OCI-M2 (cell line): Measurements from ENCODE around the gene PLEK.

Experiments
- DNase-seq: peaks from one replicate; lab custom pipeline; 2025; ENCODE audit not compliant: unreplicated experiment; lab: John Stamatoyannopoulos, UW

The PLEK gene

DNA sequence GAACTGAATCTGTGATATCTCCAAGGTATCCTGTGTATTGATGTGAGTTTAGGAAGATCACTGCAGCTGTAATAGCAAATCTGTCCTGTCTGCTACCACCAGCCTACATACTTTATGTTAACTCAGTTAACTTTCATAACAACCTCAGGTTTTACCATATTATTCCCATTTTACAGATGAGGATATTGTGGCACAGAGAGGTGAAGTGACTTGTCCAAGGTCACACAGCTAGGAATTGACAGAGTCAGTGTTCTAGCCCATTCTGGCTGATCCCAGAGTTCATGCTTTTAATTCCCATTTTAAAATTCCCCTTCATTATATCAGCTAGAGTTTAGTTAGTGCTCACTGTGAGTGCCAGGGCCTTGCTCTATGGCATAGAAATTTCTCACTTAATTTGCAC lies 49.4 kb downstream of the PLEK start:
- no peak for DNase-seq

GRCh38 chr2:68414876-68415275 lies 49.8 kb downstream of the PLEK start:
- peak; percentile 75 for DNase-seq

GRCh38 chr2:68415521-68415920 lies 50.4 kb downstream of the PLEK start:
- DNase-seq: no peak

DNA sequence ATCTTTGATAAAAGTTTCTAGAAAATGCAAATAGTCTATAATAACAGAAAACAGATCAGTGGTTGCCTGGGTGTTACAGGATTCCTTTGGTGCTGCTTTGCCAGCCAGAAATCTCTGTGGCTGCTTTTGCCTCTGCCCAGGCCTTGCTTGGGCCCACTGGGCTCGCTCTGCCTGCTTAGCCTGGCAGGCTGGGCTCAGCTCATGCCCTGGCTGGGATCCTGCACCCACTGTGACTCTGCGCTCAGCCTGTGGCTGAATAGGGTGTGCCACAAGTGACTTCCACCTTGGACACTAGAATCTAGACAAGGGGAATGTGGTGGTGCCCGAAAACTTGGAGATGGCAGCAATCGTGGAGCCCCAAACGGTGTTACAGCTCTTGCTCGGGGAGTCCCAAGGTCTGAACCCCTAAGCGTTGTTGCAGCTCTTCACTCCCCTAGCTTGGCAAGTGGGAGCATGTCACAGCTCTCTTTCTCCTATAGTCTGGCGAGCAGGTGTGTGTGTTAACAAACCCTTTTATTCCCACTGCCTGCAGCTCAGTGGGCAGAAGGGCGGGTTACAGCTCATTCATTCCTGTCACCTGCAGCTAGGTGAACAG lies 51.1 kb downstream of the PLEK start:
- DNase-seq: no peak

- DNase-seq: no peak
These were observed 52.8 kb downstream of the PLEK start for GRCh38 chr2:68417926-68418325.

GRCh38 chr2:68418419-68418818 lies 53.3 kb downstream of the PLEK start:
- DNase-seq: no peak

- no peak for DNase-seq
These were observed 53.8 kb downstream of the PLEK start for GRCh38 chr2:68418855-68419254.

GRCh38 chr2:68420254-68420910 lies 55.3 kb downstream of the PLEK start:
- no peak for DNase-seq

GRCh38 chr2:68423966-68424650 lies 59.0 kb downstream of the PLEK start:
- DNase-seq: peak; percentile 37

DNA sequence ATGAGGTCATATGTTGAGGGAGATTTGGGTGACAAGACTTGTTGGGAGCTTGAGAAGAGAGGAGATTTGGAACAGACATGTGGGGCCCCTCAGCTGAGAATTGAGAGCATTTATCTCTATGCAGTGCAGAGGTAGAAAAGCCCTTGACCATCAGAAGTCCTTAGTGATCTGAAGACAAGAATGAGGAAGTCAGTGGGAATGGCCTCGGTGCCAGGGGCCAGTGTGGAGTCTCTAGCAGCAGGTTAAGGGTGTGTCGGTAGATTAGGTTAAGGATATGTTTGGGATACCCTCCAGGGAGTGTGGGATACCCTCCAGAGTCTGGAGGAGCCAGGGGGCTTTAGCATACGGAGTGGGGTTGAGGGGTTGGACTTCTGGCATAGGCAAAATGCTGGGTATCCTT lies 60.4 kb downstream of the PLEK start:
- DNase-seq: no peak

DNA sequence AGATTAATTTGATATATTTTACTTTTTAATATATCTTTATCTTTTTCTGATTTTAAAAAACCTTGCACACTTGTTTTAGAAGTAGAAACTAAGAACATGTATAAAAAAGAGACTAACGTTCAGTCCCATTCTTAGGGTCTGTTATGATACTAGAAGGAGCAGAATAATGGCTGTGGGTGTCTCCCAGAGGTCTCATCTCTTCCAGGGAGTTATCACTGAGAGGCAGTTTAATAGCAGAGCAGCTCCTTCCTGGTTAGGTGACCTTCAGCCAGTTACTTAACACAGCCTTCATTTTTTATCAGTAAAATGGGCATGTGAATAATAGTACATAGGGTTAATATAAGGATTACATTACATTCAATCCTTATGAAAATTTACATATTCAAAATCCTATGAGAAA lies 61.4 kb downstream of the PLEK start:
- DNase-seq: no peak

GRCh38 chr2:68426848-68427579 lies 61.9 kb downstream of the PLEK start:
- DNase-seq: no peak

DNA sequence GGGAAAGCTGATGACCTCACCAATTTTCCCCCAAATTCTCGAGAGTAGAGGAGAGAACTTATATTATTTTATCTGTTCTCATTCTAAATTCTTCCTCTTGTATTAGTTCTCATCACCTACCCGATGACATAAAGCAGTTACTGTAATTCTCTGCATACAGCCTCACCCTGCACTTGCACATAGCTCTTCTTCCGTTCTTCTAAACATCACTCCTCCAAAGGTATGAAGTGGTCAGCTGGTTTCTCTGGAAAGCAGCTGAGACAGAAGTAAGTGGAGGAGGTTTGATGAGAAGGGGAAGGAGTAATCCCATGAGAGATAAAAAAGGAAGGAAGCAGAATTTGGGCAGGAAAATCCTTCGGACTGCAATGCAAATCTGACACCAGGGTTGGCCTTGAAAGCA lies 63.0 kb downstream of the PLEK start:
- DNase-seq: no peak

DNA sequence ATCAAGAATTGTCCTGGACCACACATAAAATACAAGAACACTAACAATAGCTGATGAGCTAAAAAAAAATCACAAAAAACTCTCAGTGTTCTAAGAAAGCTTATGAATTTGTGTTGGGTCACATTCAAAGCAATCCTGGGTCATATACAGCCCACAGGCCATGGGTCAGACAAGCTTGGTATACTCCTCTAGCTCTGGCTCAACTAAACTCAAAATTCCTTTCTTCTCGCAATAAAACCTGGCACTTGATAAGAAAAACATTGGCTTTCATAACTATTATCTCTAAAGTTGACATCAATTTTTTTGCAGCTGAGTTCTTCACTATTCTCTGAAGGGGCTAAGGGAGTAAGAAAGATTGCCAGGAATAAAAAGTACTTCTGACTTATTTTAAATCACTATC lies 63.7 kb downstream of the PLEK start:
- DNase-seq: no peak

GRCh38 chr2:68429311-68429826 lies 64.3 kb downstream of the PLEK start:
- no peak for DNase-seq

DNA sequence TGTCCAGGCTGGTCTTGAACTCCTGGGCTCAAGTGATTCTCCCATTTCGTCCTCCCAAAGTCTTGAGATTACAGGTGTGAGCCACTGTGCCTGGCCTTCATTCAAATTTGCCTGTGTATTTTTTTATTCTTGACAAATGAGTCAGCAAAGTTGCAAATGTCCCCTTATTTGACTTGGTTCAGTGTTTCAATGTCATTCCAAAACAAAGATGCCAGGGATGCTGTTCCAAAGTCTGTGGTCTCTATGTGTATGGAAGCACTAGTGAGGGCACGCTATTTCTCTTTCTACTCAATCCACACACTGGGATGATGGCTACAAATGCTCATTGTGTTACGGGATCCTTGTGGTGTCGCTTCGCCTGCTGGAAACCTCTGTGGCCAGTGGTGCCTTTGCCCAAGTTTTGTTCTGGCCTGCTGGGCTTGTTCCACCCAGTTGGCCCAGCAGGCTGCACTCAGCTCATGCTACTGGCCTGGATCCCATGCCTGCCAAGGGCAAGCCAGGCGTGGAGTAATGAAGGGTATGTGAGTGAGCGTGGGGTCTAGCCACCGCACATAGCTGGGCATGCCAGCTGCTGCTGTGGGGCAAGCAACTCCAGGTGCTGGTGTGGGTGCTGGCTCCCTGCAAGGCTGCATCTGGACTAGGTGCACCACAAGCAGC lies 66.4 kb downstream of the PLEK start:
- no peak for DNase-seq

DNA sequence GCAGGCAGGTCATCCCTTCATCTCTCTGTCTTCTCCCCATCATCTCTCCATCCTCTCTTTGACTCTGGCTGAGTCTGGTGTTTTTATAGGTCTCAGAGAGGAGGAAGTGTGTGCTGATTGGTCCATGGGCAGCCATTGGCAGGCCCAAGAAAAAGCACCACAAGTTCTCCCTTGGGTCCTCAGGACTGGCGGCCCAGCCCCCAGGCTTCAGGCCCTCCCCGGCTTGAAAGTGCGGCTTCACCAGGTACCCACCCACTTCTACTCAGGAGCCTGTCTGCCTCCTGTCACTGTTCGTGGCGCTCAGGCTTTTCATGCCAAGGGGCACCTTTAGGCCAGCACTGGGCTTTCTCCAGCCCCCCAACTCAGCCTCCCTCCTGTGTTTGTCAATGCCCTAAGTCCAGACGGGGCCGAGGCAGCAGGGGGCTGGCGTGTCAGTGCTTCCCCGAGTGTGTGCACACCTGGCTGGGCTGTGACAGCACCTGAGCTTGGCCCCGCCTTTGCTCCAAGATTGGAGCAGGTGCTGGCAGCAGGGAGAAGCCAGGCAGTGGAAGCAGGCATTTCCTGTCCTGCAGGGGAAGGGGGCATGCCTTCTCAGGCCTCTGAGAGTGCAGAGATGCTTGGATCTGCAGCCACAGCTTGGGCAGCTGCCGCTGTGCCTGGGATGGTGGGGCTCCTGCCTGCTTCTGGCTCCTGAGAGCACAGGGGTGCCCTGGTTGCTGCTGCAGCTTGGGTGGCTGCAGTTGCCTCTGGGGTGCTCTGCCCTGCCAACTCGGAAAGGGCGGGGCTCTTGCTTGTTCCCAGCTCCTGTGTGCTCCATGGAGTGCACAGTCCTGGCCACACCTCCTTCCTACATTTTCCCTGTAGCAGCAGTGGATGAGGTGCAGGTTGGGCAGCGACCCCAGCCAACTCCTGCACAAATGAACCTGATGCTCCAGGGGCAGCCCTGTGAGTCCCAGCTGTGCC lies 67.9 kb downstream of the PLEK start:
- DNase-seq: no peak

GRCh38 chr2:68434981-68435380 lies 69.9 kb downstream of the PLEK start:
- DNase-seq: no peak

DNA sequence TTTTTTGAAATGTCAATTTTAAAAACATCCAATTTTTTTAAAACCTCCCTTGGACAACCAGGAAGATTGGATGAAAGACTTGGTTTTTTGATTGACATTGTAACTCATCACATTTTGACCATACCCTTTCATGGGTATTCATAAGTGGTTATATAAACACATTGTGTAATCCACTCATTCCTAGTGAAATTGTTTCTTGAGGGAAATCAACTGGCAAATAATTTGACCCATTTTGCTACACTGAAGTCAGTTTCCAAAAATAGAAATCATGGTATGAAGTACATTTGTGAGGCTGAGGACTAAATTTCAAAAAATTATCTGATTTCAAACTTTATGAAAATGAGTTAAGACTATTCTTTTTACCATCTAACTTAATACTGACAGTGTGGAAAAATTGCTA lies 70.5 kb downstream of the PLEK start:
- no peak for DNase-seq

- DNase-seq: no peak
These were observed 71.2 kb downstream of the PLEK start for GRCh38 chr2:68436270-68436669.
